NB4 (cell line): ENCODE measurements around the gene IRS1.

Source experiments
- DNase-seq: peaks from one replicate; pipeline ENCODE4 v3.0.0; 2010; ENCODE audit warnings: low read depth
- H3K4me3 ChIP-seq: one replicate; pipeline ENCODE4 v1.5.1; 2011; ENCODE audit warnings: mild to moderate bottlenecking, low read depth, low read length, moderate library complexity
- CTCF ChIP-seq: IDR thresholded peaks from one replicate; pipeline ENCODE4 v1.5.1; 2012; ENCODE audit warnings: low read depth, low read length
- MAX ChIP-seq: IDR thresholded peaks from 2 replicates; pipeline ENCODE4 v1.6.1; 2011; ENCODE audit warnings: low read depth, low read length
- MYC ChIP-seq: IDR thresholded peaks from 2 replicates; pipeline ENCODE4 v1.6.1; 2011; ENCODE audit warnings: low read depth, low read length
- POLR2A ChIP-seq: IDR thresholded peaks from 2 replicates; pipeline ENCODE4 v1.6.1; 2011; ENCODE audit warnings: mild to moderate bottlenecking; ENCODE audit not compliant: insufficient read length; ENCODE audit errors: extremely low read depth

IRS1 gene

GRCh38 chr2:226771067-226771466, 28.6 kb downstream of the IRS1 start:
- no peak overlapping the region for H3K4me3 ChIP-seq
- no peak for DNase-seq
- TF ChIP-seq CTCF (no peak), MAX (no peak), MYC (no peak), POLR2A (no peak)

GRCh38 chr2:226767056-226767813, 32.4 kb downstream of the IRS1 start:
- no peak for TF ChIP-seq POLR2A
- TF ChIP-seq MYC, result no peak
- TF ChIP-seq MAX, result no peak
- TF ChIP-seq CTCF, result no peak
- DNase-seq, result no peak
- H3K4me3 ChIP-seq, result no peak overlapping the region

- TF ChIP-seq MYC, result no peak
- TF ChIP-seq CTCF, result no peak
- no peak for TF ChIP-seq POLR2A
- TF ChIP-seq MAX, result no peak
- no peak for DNase-seq
- H3K4me3 ChIP-seq, result no peak overlapping the region
Observed at GRCh38 chr2:226766352-226767055, 33.1 kb downstream of the IRS1 start.

GRCh38 chr2:226763320-226763719, 36.3 kb downstream of the IRS1 start:
- no peak overlapping the region for H3K4me3 ChIP-seq
- TF ChIP-seq MYC (no peak), POLR2A (no peak), CTCF (no peak), MAX (no peak)
- DNase-seq, result no peak

- TF ChIP-seq MYC (no peak), MAX (no peak), POLR2A (no peak), CTCF (no peak)
- no peak for DNase-seq
- H3K4me3 ChIP-seq, result no peak overlapping the region
Observed at GRCh38 chr2:226761195-226761583, 38.4 kb downstream of the IRS1 start.
